H1 (cell line): ENCODE data around the gene OR5H6. TPM values are rescaled to one million over a fixed set of nuclear protein-coding genes. Genes with fewer than 3 reads are reported as not detected.

Experiments
- CTCF ChIA-PET: fragments of 300-600 bp; sonication (Branson Sonifier 250); formaldehyde crosslinking; loops from one replicate; lab custom pipeline; 2021; ENCODE audit not compliant: partially characterized antibody; lab: Charles Lee
- POLR2A ChIA-PET: fragments of 300-600 bp; sonication (Branson Sonifier 250); formaldehyde crosslinking; loops from one replicate; lab custom pipeline; 2021; ENCODE audit warnings: inconsistent platforms; ENCODE audit not compliant: partially characterized antibody; lab: Charles Lee
- DNase-seq, 2 experiments: peaks; one replicate each; pipeline versions ENCODE4 v3.0.0 to v3.0.0-alpha.2; 2010 to 2022; ENCODE audit warnings: low spot score in 2 of 2, low read depth in 1 of 2, mixed read lengths in 1 of 2
- FAIRE-seq: peaks from 2 replicates; lab custom pipeline; 2011; peaks lifted over from hg19 to GRCh38; lab: Jason Lieb, UNC
- H2AFZ ChIP-seq: 2 replicates; pipeline ENCODE4 v1.8.1; 2012; ENCODE audit warnings: low read length, inconsistent platforms
- H2AK5ac ChIP-seq: 2 replicates; pipeline ENCODE4 v1.6.1; 2013; ENCODE audit warnings: low read depth, low read length
- H2BK120ac ChIP-seq: replicated peaks from 2 replicates; pipeline ENCODE3; 2013; ENCODE audit warnings: low read depth, low read length, inconsistent platforms
- H2BK12ac ChIP-seq: 2 replicates; pipeline ENCODE4 v1.6.1; 2013; ENCODE audit warnings: low read depth, low read length
- H2BK15ac ChIP-seq: 2 replicates; pipeline ENCODE4 v1.6.1; 2013; ENCODE audit warnings: low read length
- H2BK20ac ChIP-seq: 2 replicates; pipeline ENCODE4 v1.6.1; 2013; ENCODE audit warnings: low read length
- H2BK5ac ChIP-seq: 2 replicates; pipeline ENCODE4 v1.6.1; 2013; ENCODE audit warnings: low read depth, low read length
- H3K14ac ChIP-seq: 2 replicates; pipeline ENCODE4 v1.6.1; 2013; ENCODE audit warnings: inconsistent platforms; ENCODE audit not compliant: insufficient read length
- H3K18ac ChIP-seq: 2 replicates; pipeline ENCODE4 v1.6.1; 2013; ENCODE audit warnings: low read length; ENCODE audit errors: extremely low read depth
- H3K23ac ChIP-seq: 2 replicates; pipeline ENCODE4 v1.6.1; 2013; ENCODE audit warnings: inconsistent platforms; ENCODE audit not compliant: insufficient read length
- H3K23me2 ChIP-seq: 2 replicates; pipeline ENCODE4 v1.6.1; 2013; ENCODE audit warnings: low read depth, low read length
- H3K27ac ChIP-seq: 2 replicates; pipeline ENCODE4 v1.6.1; 2011; ENCODE audit warnings: low read depth, low read length, inconsistent platforms
- H3K27me3 ChIP-seq, 4 experiments: replicated peaks in 1 of 4; 1 replicate in 1 of 4; 2 replicates in 3 of 4; pipeline versions ENCODE4 v1.6.1 to v1.8.1; 2011 to 2013; ENCODE audit warnings: low read length in 3 of 4, mild to moderate bottlenecking in 3 of 4, inconsistent platforms in 2 of 4, mixed read lengths in 2 of 4, moderate library complexity in 1 of 4; ENCODE audit not compliant: control insufficient read depth in 3 of 4, insufficient read depth in 3 of 4; ENCODE audit errors: extremely low read depth in 1 of 4
- H3K36me3 ChIP-seq, 4 experiments: 2 replicates each; pipeline versions ENCODE4 v1.6.1 to v1.8.1; 2011 to 2013; ENCODE audit warnings: mild to moderate bottlenecking in 4 of 4, low read length in 3 of 4, moderate library complexity in 2 of 4, control low read depth in 1 of 4, inconsistent platforms in 1 of 4; ENCODE audit not compliant: insufficient read depth in 4 of 4, control insufficient read depth in 2 of 4
- H3K4ac ChIP-seq: replicated peaks from 2 replicates; pipeline ENCODE3; 2013; ENCODE audit warnings: low read length, low read depth, mixed read lengths, inconsistent platforms; ENCODE audit not compliant: insufficient read length
- H3K4me1 ChIP-seq, 4 experiments: replicated peaks in 1 of 4; 1 replicate in 1 of 4; 2 replicates in 3 of 4; pipeline versions ENCODE4 v1.6.1 to v1.8.1; 2011 to 2013; ENCODE audit warnings: low read length in 3 of 4, inconsistent platforms in 2 of 4, mixed read lengths in 1 of 4; ENCODE audit not compliant: insufficient read depth in 4 of 4, control insufficient read depth in 3 of 4
- H3K4me2 ChIP-seq, 2 experiments: 2 replicates each; pipeline versions ENCODE4 v1.6.1 to v1.8.1; 2011 to 2013; ENCODE audit warnings: low read depth in 2 of 2, low read length in 2 of 2, control low read depth in 1 of 2, inconsistent platforms in 1 of 2, mild to moderate bottlenecking in 1 of 2; ENCODE audit not compliant: insufficient read depth in 1 of 2
- H3K4me3 ChIP-seq, 4 experiments: fragments of 200-600, 300-600 bp in 1 of 4; sonication (generic), shearing (Covaris generic), sonication (Bioruptor Twin) in 1 of 4; 2 replicates each; pipeline versions ENCODE4 v1.5.1 to v1.8.1; 2011 to 2016; ENCODE audit warnings: low read length in 4 of 4, low read depth in 3 of 4, control low read depth in 2 of 4, inconsistent platforms in 2 of 4, mild to moderate bottlenecking in 2 of 4, mixed read lengths in 1 of 4, moderate library complexity in 1 of 4; ENCODE audit not compliant: insufficient read depth in 2 of 4; ENCODE audit errors: extremely low read depth in 1 of 4
- H3K56ac ChIP-seq: replicated peaks from 2 replicates; pipeline ENCODE3; 2013; ENCODE audit warnings: low read depth, mild to moderate bottlenecking, mixed read lengths, low read length, inconsistent platforms; ENCODE audit not compliant: insufficient read length
- H3K79me1 ChIP-seq: 2 replicates; pipeline ENCODE4 v1.6.1; 2013; ENCODE audit warnings: low read depth, low read length, control low read depth
- H3K79me2 ChIP-seq, 2 experiments: 2 replicates each; pipeline versions ENCODE4 v1.6.1 to v1.8.1; 2012 to 2013; ENCODE audit warnings: low read length in 2 of 2, mild to moderate bottlenecking in 2 of 2, inconsistent platforms in 1 of 2; ENCODE audit not compliant: insufficient read depth in 2 of 2, control insufficient read depth in 1 of 2
- H3K9ac ChIP-seq, 4 experiments: replicated peaks in 1 of 4; 1 replicate in 1 of 4; 2 replicates in 3 of 4; pipeline versions ENCODE4 v1.6.1 to v1.8.1; 2011 to 2013; ENCODE audit warnings: low read depth in 3 of 4, low read length in 3 of 4, control low read depth in 2 of 4, mild to moderate bottlenecking in 2 of 4, moderate library complexity in 2 of 4, inconsistent platforms in 1 of 4; ENCODE audit errors: extremely low read depth in 1 of 4
- H3K9me3 ChIP-seq, 2 experiments: 2 replicates each; pipeline versions ENCODE4 v1.6.1 to v1.8.1; 2012 to 2013; ENCODE audit warnings: mild to moderate bottlenecking in 2 of 2, moderate library complexity in 2 of 2, control low read depth in 1 of 2, inconsistent platforms in 1 of 2, low read depth in 1 of 2, low read length in 1 of 2, mixed read lengths in 1 of 2; ENCODE audit not compliant: insufficient read depth in 2 of 2
- H4K20me1 ChIP-seq, 2 experiments: replicated peaks in 1 of 2; 2 replicates each; pipeline versions ENCODE3 to v1.8.1; 2011 to 2013; ENCODE audit warnings: inconsistent platforms in 2 of 2, low read length in 2 of 2, mild to moderate bottlenecking in 1 of 2; ENCODE audit not compliant: insufficient read depth in 2 of 2, control insufficient read depth in 1 of 2
- H4K5ac ChIP-seq: 2 replicates; pipeline ENCODE4 v1.6.1; 2013; ENCODE audit warnings: low read length, low read depth, mixed read lengths, inconsistent platforms; ENCODE audit not compliant: insufficient read length
- H4K8ac ChIP-seq: 2 replicates; pipeline ENCODE4 v1.8.0; 2013; ENCODE audit warnings: mild to moderate bottlenecking, moderate library complexity, low read length, inconsistent platforms; ENCODE audit not compliant: insufficient read depth; ENCODE audit errors: extremely low read depth
- H4K91ac ChIP-seq: replicated peaks from 2 replicates; pipeline ENCODE3; 2013; ENCODE audit warnings: low read length, mixed read lengths, inconsistent platforms; ENCODE audit not compliant: insufficient read length
- WGBS, 2 experiments: shearing (Covaris generic) in 1 of 2; methylation state at CpG; one replicate each; pipeline versions ENCODE4 v1.1.6 to v1.1.7; 2013 to 2015; ENCODE audit warnings: low lambda C conversion rate in 2 of 2, mixed read lengths in 2 of 2, inconsistent platforms in 1 of 2, low coverage in 1 of 2, missing lambda C conversion rate in 1 of 2; ENCODE audit not compliant: insufficient replicate concordance in 2 of 2, insufficient coverage in 1 of 2, insufficient read length in 1 of 2; ENCODE audit errors: extremely low coverage in 1 of 2, missing lambda C conversion rate in 1 of 2; 5-methylcytosine and 5-hydroxymethylcytosine counted together
- polyA plus RNA-seq, 7 experiments: library from polyadenylated mRNA; depleted of rRNA in 3 of 7; stranded (reverse) in 5 of 7; unstranded in 2 of 7; fragments of >200 nt in 5 of 7; fragments of 200-250 nt in 2 of 7; gene quantifications; 1 replicate in 5 of 7; 2 replicates in 1 of 7; 4 replicates in 1 of 7; pipeline versions ENCODE4 v1.2.1 to v1.2.3, GENCODE V29; 2011 to 2013; ENCODE audit warnings: missing spikeins in 2 of 7, mixed read lengths in 2 of 7
- total RNA-seq: library from RNA; stranded (reverse); fragmentation: NEBNext Ultra II Directional; extraction: Animal tissue kit (Norgen Biotek cat#: 25700); gene quantifications from 2 replicates; pipeline ENCODE4 v1.2.1, GENCODE V29; 2021

The OR5H6 gene
- total and polyA plus RNA-seq, 2 of the 8 experiments (the other 6 are each of a cell fraction or from before 2014, with no cell fraction given), result 0.06 TPM; not detected in 1

DNA sequence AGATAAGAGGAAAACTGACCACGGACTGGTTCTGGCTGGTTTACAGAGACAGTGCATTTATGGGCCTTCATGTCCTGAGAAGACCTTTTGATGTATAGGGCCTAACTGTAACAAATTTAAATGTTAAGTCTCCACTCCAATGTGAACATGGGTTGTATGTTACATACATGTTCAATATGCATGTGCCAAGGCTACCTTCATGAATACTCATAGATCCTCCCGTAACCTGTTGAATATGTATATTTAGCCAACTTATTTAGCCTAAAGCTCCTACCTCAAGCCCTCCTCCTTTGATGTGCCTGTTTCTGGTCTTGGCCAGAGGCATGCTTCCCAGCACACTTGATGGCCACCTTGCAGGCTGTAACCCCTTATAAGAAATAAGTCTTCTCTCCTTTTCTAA is 18.2 kb downstream of the OR5H6 start, which contains the start of gene OR5H2:
Gene OR5H2, plus strand, starts transcription at position 301 of the 400 bp plus-strand sequence. CDS start 398 bp downstream, outside the sequence.
- CTCF ChIA-PET, result no interaction called here

More for the DNA sequence above, 18.2 kb downstream of the OR5H6 start, which contains the start of gene OR5H2:
- no peaks in the 10 kb centered on the region for H4K20me1 ChIP-seq
- FAIRE-seq (no peak), DNase-seq (no peak)
- no peaks in the 10 kb centered on the region for H3K23me2 ChIP-seq
- no peak within 1 kb of the TSS for H3K4ac ChIP-seq
- H3K14ac ChIP-seq, result no peak within 1 kb of the TSS
- no peak within 1 kb of the TSS for H2BK15ac ChIP-seq
- POLR2A ChIA-PET, result interaction anchor here (0.7 kb wide), 1 partner anchor 9 kb away, joined by 3 read pairs; no protein-coding TSS in a partner anchor
- H3K79me2 ChIP-seq, result no peaks in the 10 kb centered on the region
- H3K79me1 ChIP-seq, result no peaks in the 10 kb centered on the region
- no peak within 1 kb of the TSS for H3K18ac ChIP-seq
- H4K91ac ChIP-seq, result no peak within 1 kb of the TSS
- no peak within 1 kb of the TSS for H3K4me2 ChIP-seq
- no peak within 1 kb of the TSS for H3K9ac ChIP-seq
- no peaks in the 10 kb centered on the region for H3K9me3 ChIP-seq
- no peak within 1 kb of the TSS for H3K4me3 ChIP-seq
- no peak within 1 kb of the TSS for H2BK5ac ChIP-seq
- H4K5ac ChIP-seq, result no peak within 1 kb of the TSS
- H3K56ac ChIP-seq, result no peak within 1 kb of the TSS
- H3K27ac ChIP-seq, result no peak within 1 kb of the TSS
- peaks cover 0 to 6% (median 0%) of the 10 kb centered on the region in 4 experiments; a peak in 1 of 7 replicates for H3K4me1 ChIP-seq
- WGBS, 2 experiments, result 89% methylated on average over 2 of the region's 2 CpGs; no CpG with 5 or more reads in 1 of the 2 experiments
- no peak within 1 kb of the TSS for H4K8ac ChIP-seq
- H3K23ac ChIP-seq, result no peak within 1 kb of the TSS
- no peak within 1 kb of the TSS for H2AK5ac ChIP-seq
- H3K36me3 ChIP-seq, result no peaks in the 10 kb centered on the region
- peaks cover 0 to 1% (median 0%) of the 10 kb centered on the region in 4 experiments; a peak in 1 of 7 replicates for H3K27me3 ChIP-seq
- H2AFZ ChIP-seq, result no peak within 1 kb of the TSS
- no peak within 1 kb of the TSS for H2BK12ac ChIP-seq
- no peak within 1 kb of the TSS for H2BK20ac ChIP-seq
- no peak within 1 kb of the TSS for H2BK120ac ChIP-seq
